ENCODE data around the gene KLHL34. TPM values are rescaled to one million over a fixed set of nuclear protein-coding genes. Genes with fewer than 3 reads are reported as not detected.

The KLHL34 gene
- not detected in 2 replicates for total RNA-seq
- polyA plus RNA-seq, result not detected in 2 replicates

DNA sequence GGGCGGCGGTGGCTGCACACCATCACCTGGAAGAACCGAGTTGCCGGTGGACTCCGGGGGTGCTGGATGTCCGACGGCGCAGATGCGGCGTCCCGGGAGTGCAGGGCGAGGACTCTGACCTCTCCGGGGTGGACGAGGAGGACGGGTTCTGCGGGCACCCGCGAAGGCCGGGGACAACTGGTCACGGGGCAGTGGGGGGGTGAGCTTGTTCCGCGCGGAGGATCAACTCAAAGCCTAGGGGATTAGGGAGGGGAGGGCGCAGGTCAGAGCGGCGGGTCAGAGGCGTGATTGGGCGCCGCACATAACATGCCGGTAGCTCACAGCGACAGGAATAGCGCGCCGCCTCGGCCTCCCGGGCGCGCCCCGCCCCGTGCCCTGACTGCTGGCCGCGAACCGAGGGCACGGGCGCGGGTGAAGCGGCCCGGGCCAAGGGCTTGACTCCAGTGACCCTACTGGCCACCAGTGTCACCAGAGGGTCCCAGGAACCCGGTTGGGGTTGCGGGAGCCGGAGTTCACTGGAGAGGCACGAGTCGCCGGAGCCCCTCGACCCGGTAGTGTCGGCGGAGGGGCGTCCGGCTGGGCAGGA, at the start of gene KLHL34:
Gene KLHL34 (minus strand): TSS at position 179 of the 586 bp plus-strand sequence. CDS start 542 bp downstream, outside the sequence.
- H3K27ac ChIP-seq, result no peak within 1 kb of the TSS
- DNase-seq (ENCODE audit: low spot score), result no peak
- TF ChIP-seq EZH2phosphoT487 (IDR thresholded peaks at IDR 0.05; ENCODE audit: low read depth, severe bottlenecking, unreplicated experiment) (no peak), EZH2 (IDR thresholded peaks at IDR 0.05; ENCODE audit: borderline replicate concordance) (no peak)
- TF ChIP-seq, protein P1, sequence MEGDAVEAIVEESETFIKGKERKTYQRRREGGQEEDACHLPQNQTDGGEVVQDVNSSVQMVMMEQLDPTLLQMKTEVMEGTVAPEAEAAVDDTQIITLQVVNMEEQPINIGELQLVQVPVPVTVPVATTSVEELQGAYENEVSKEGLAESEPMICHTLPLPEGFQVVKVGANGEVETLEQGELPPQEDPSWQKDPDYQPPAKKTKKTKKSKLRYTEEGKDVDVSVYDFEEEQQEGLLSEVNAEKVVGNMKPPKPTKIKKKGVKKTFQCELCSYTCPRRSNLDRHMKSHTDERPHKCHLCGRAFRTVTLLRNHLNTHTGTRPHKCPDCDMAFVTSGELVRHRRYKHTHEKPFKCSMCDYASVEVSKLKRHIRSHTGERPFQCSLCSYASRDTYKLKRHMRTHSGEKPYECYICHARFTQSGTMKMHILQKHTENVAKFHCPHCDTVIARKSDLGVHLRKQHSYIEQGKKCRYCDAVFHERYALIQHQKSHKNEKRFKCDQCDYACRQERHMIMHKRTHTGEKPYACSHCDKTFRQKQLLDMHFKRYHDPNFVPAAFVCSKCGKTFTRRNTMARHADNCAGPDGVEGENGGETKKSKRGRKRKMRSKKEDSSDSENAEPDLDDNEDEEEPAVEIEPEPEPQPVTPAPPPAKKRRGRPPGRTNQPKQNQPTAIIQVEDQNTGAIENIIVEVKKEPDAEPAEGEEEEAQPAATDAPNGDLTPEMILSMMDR (IDR thresholded peaks at IDR 0.05; ENCODE audit: poor library complexity), result no peak
- no peaks in the 10 kb centered on the region for H3K9me3 ChIP-seq (ENCODE audit: low read depth)
- H3K9me2 ChIP-seq (replicated peaks; ENCODE audit: insufficient read depth), result no peaks in the 10 kb centered on the region
- H3K4me3 ChIP-seq, result no peak within 1 kb of the TSS
- H4K20me1 ChIP-seq (ENCODE audit: insufficient read depth, poor library complexity, severe bottlenecking), result no peaks in the 10 kb centered on the region
- H3K79me2 ChIP-seq, result no peaks in the 10 kb centered on the region
- H3K36me3 ChIP-seq (replicated peaks; ENCODE audit: insufficient read depth, low read depth), result no peaks in the 10 kb centered on the region
- no peak within 1 kb of the TSS for H2AFZ ChIP-seq
- no peaks in the 10 kb centered on the region for H3K4me1 ChIP-seq (ENCODE audit: insufficient read depth)
- 94% methylated on average over 39 of the region's 60 CpGs for WGBS (ENCODE audit: low lambda C conversion rate, missing lambda C conversion rate)
- no peak within 1 kb of the TSS for H3K4me2 ChIP-seq
- H3K27me3 ChIP-seq, result no peaks in the 10 kb centered on the region

- no peaks in the 10 kb centered on the region for H3K36me3 ChIP-seq (replicated peaks; ENCODE audit: insufficient read depth, low read depth)
- no peaks in the 10 kb centered on the region for H3K27me3 ChIP-seq
- H3K9me3 ChIP-seq (ENCODE audit: low read depth), result no peaks in the 10 kb centered on the region
These were observed 47.1 kb upstream of the KLHL34 start for GRCh38 chrX:21705225-21705624.

GRCh38 chrX:21702725-21703124, 44.6 kb upstream of the KLHL34 start:
- no peaks in the 10 kb centered on the region for H3K27me3 ChIP-seq
- H3K4me1 ChIP-seq (ENCODE audit: insufficient read depth), result no peaks in the 10 kb centered on the region
- H3K36me3 ChIP-seq (replicated peaks; ENCODE audit: insufficient read depth, low read depth), result no peaks in the 10 kb centered on the region
- TF ChIP-seq EZH2phosphoT487 (IDR thresholded peaks at IDR 0.05; ENCODE audit: low read depth, severe bottlenecking, unreplicated experiment) (no peak), EZH2 (IDR thresholded peaks at IDR 0.05; ENCODE audit: borderline replicate concordance) (no peak)
- TF ChIP-seq, protein P1 (IDR thresholded peaks at IDR 0.05; ENCODE audit: poor library complexity), result no peak
- no peak overlapping the region for H3K4me3 ChIP-seq
- H2AFZ ChIP-seq, result no peak overlapping the region
- no peaks in the 10 kb centered on the region for H4K20me1 ChIP-seq (ENCODE audit: insufficient read depth, poor library complexity, severe bottlenecking)
- DNase-seq (ENCODE audit: low spot score), result no peak
- H3K9me3 ChIP-seq (ENCODE audit: low read depth), result no peaks in the 10 kb centered on the region
- WGBS (ENCODE audit: low lambda C conversion rate, missing lambda C conversion rate), result 72% methylated on average over 4 of the region's 4 CpGs
- H3K4me2 ChIP-seq, result no peak overlapping the region
- no peak overlapping the region for H3K27ac ChIP-seq
- H3K9me2 ChIP-seq (replicated peaks; ENCODE audit: insufficient read depth), result no peaks in the 10 kb centered on the region
- no peaks in the 10 kb centered on the region for H3K79me2 ChIP-seq

More at GRCh38 chrX:21705225-21705624, 47.1 kb upstream of the KLHL34 start:
- DNase-seq (ENCODE audit: low spot score), result no peak
- 52% methylated on average over 4 of the region's 4 CpGs for WGBS (ENCODE audit: low lambda C conversion rate, missing lambda C conversion rate)
- Histone ChIP-seq H3K9me2 (replicated peaks; ENCODE audit: insufficient read depth) (no peaks in the 10 kb centered on the region), H3K4me3 (no peak overlapping the region), H2AFZ (no peak overlapping the region), H3K27ac (no peak overlapping the region), H3K4me1 (ENCODE audit: insufficient read depth) (no peaks in the 10 kb centered on the region), H4K20me1 (ENCODE audit: insufficient read depth, poor library complexity, severe bottlenecking) (no peaks in the 10 kb centered on the region), H3K4me2 (no peak overlapping the region), H3K79me2 (no peaks in the 10 kb centered on the region)
- TF ChIP-seq EZH2phosphoT487 (IDR thresholded peaks at IDR 0.05; ENCODE audit: low read depth, severe bottlenecking, unreplicated experiment) (no peak), EZH2 (IDR thresholded peaks at IDR 0.05; ENCODE audit: borderline replicate concordance) (no peak)
- TF ChIP-seq, protein P1 (IDR thresholded peaks at IDR 0.05; ENCODE audit: poor library complexity), result no peak

Data from hepatocyte (in vitro differentiated cells).